K562 (cell line): ENCODE measurements around the gene CDH16. TPM values are rescaled to one million over a fixed set of nuclear protein-coding genes. Genes with fewer than 3 reads are reported as not detected.
A peak's percentile ranks its signal among the peaks of the same experiment; 100 is the strongest.

Source experiments
- ARID3A ChIP-seq: IDR thresholded peaks from 2 replicates; pipeline ENCODE4 v1.6.1; 2012; ENCODE audit warnings: low read depth, low read length, improper control_type of control experiment, borderline replicate concordance
- DEAF1 ChIP-seq: fragments of 450-650 bp; formaldehyde crosslinking; IDR thresholded peaks from 2 replicates; pipeline ENCODE4 v1.4.0; 2020; ENCODE audit warnings: mild to moderate bottlenecking, moderate library complexity
- FOXJ3 ChIP-seq: sonication (generic); formaldehyde crosslinking; IDR thresholded peaks from 2 replicates; pipeline ENCODE4 v1.4.0; 2020; ENCODE audit warnings: mild to moderate bottlenecking, missing genetic modification reagents
- HLTF ChIP-seq: fragments of 450-650 bp; IDR thresholded peaks from 2 replicates; pipeline ENCODE4 v1.6.1; 2016
- MCM7 ChIP-seq, 2 experiments: fragments of 450-650 bp; IDR thresholded peaks; 2 replicates each; pipeline ENCODE4 v1.6.1; 2016 to 2018
- MTF1 ChIP-seq: fragments of 250-450 bp; sonication (Bioruptor Pico); IDR thresholded peaks from 2 replicates; pipeline ENCODE4 v1.9.0; 2021; ENCODE audit warnings: moderate library complexity, mild to moderate bottlenecking, inconsistent platforms, borderline replicate concordance
- PHB2 ChIP-seq: fragments of 450-650 bp; IDR thresholded peaks from 2 replicates; pipeline ENCODE4 v1.6.1; 2017; ENCODE audit warnings: low read depth
- PHF20 ChIP-seq: fragments of 450-650 bp; IDR thresholded peaks from 2 replicates; pipeline ENCODE4 v1.6.1; 2018; ENCODE audit not compliant: partially characterized antibody
- PHF8 ChIP-seq: fragments of 200-600 bp; sonication (generic); IDR thresholded peaks from 2 replicates; pipeline ENCODE4 v1.6.1; 2012; ENCODE audit warnings: mixed run types, mild to moderate bottlenecking, inconsistent platforms, low read length, moderate library complexity, borderline replicate concordance
- POLR2B ChIP-seq: fragments of 450-650 bp; IDR thresholded peaks from 2 replicates; pipeline ENCODE4 v1.6.1; 2018; ENCODE audit warnings: low read depth; ENCODE audit not compliant: partially characterized antibody
- RCOR1 ChIP-seq, 2 experiments: IDR thresholded peaks; 2 replicates each; pipeline ENCODE4 v1.6.1; 2012; ENCODE audit warnings: low read depth in 2 of 2, low read length in 2 of 2, borderline replicate concordance in 1 of 2, improper control_type of control experiment in 1 of 2
- RERE ChIP-seq: sonication (generic); formaldehyde crosslinking; IDR thresholded peaks from 2 replicates; pipeline ENCODE4 v1.8.0; 2023; ENCODE audit warnings: missing genetic modification reagents, mild to moderate bottlenecking, borderline replicate concordance
- RUNX1 ChIP-seq: sonication (generic); IDR thresholded peaks from 2 replicates; pipeline ENCODE4 v1.6.1; 2016; ENCODE audit warnings: antibody characterized with exemption, low read depth
- SIN3A ChIP-seq, 2 experiments: fragments of 150-350 bp in 1 of 2; IDR thresholded peaks; 2 replicates each; pipeline ENCODE4 v1.6.1; 2011 to 2016; ENCODE audit warnings: borderline replicate concordance in 2 of 2, low read depth in 2 of 2, low read length in 2 of 2, mild to moderate bottlenecking in 2 of 2, moderate library complexity in 2 of 2; ENCODE audit not compliant: control insufficient read depth in 1 of 2
- SNRNP70 ChIP-seq: fragments of 200-400 bp; formaldehyde crosslinking; optimal IDR thresholded peaks from 2 replicates; pipeline ENCODE3; 2017; ENCODE audit warnings: low read depth, low read length
- TRIM24 ChIP-seq, 2 experiments: fragments of 450-650 bp; IDR thresholded peaks; 2 replicates each; pipeline ENCODE4 v1.6.1; 2016
- U2AF2 ChIP-seq: fragments of 200-400 bp; formaldehyde crosslinking; optimal IDR thresholded peaks from 2 replicates; pipeline ENCODE3; 2017; ENCODE audit warnings: low read depth, mild to moderate bottlenecking, low read length
- YBX1 ChIP-seq: fragments of 450-650 bp; IDR thresholded peaks from 2 replicates; pipeline ENCODE4 v1.7.1; 2016; ENCODE audit warnings: mild to moderate bottlenecking
- ZNF232 ChIP-seq: sonication (generic); formaldehyde crosslinking; IDR thresholded peaks from 2 replicates; pipeline ENCODE4 v1.8.0; 2022; ENCODE audit warnings: mild to moderate bottlenecking, missing genetic modification reagents
- ZNF24 ChIP-seq: fragments of 450-650 bp; IDR thresholded peaks from 2 replicates; pipeline ENCODE4 v1.6.1; 2016
- ZNF589 ChIP-seq: fragments of 200-800 bp; sonication (Bioruptor generic); IDR thresholded peaks from 2 replicates; pipeline ENCODE4 v1.6.1; 2016; ENCODE audit warnings: low read depth, missing genetic modification characterization, missing compliant biosample characterization
- polyA plus RNA-seq, 8 experiments: library from polyadenylated mRNA; depleted of rRNA in 4 of 8; stranded (reverse) in 5 of 8; unstranded in 3 of 8; fragments of >200 nt; fragmentation: Nextera tagmentation in 2 of 8; fragmentation: Illumina TruSeq in 1 of 8; extraction: Ambion mirVana in 2 of 8; extraction: Trizol in 1 of 8; gene quantifications; 2 replicates each; pipeline versions ENCODE4 v1.2.1 to v1.2.3, GENCODE V29; 2011 to 2014; ENCODE audit warnings: inconsistent platforms in 1 of 8, missing spikeins in 1 of 8
- total RNA-seq, 7 experiments: library from RNA; depleted of rRNA in 6 of 7; stranded (reverse); fragments of >200 nt in 6 of 7; fragmentation: Illumina TruSeq in 2 of 7; extraction: Trizol in 2 of 7; gene quantifications; 2 replicates each; pipeline versions ENCODE4 v1.2.1 to v1.2.3, GENCODE V29; 2011 to 2021; ENCODE audit warnings: low replicate concordance in 1 of 7

The CDH16 gene
- total and polyA plus RNA-seq, 9 of the 15 experiments (the other 6 are each of a cell fraction or from before 2014, with no cell fraction given) = not detected

- TF ChIP-seq RERE = no peak
- TF ChIP-seq MTF1 = no peak
- no peak for TF ChIP-seq SNRNP70
- peak; percentile 32 for TF ChIP-seq POLR2B
- TF ChIP-seq PHB2 = no peak
- TF ChIP-seq PHF8 = peak; percentile 74; the same call in 1 of the 2 replicates
- no peak for TF ChIP-seq YBX1
- TF ChIP-seq TRIM24 (IDR thresholded peaks at IDR 0.05) = no peak
- TF ChIP-seq MCM7 (IDR thresholded peaks at IDR 0.05) = no peak
- no peak for TF ChIP-seq U2AF2
- TF ChIP-seq ARID3A = no peak
- peak; percentile 49; the same call in 1 of the 2 replicates for TF ChIP-seq DEAF1 (CRISPR knock-in tag)
- TF ChIP-seq RCOR1 (IDR thresholded peaks at IDR 0.05; ENCODE audit: borderline replicate concordance in 1 of 2, low read depth in 2 of 2, low read length in 2 of 2) = peak in 1 of 2 experiments; percentile 39; a peak in 1 of 4 replicates
- TF ChIP-seq FOXJ3 (CRISPR knock-in tag) = no peak
- 0 out of 2 replicates have a peak, but pooled peaks have one; percentile 27 for TF ChIP-seq HLTF
- TF ChIP-seq SIN3A (IDR thresholded peaks at IDR 0.05; ENCODE audit: borderline replicate concordance in 2 of 2, control insufficient read depth in 1 of 2, low read depth in 2 of 2, low read length in 2 of 2) = no peak; a peak in 1 of 4 replicates
- TF ChIP-seq RUNX1 = no peak
- TF ChIP-seq PHF20 = peak; percentile 68
- TF ChIP-seq ZNF24 = peak; percentile 51; the same call in 1 of the 2 replicates
- TF ChIP-seq ZNF232 (CRISPR knock-in tag) = no peak
- TF ChIP-seq ZNF589 = peak; percentile 49
Measured at GRCh38 chr16:66872943-66873684, 45.6 kb downstream of the CDH16 start (continued).
